Hepatocyte (in vitro differentiated cells): Measurements from ENCODE around the gene CDK14.

Experiments used
- CTCF ChIP-seq: fragments of 200-600 bp; sonication (generic); IDR thresholded peaks from 2 replicates; pipeline ENCODE4 v1.5.1; 2016; ENCODE audit warnings: antibody characterized with exemption, mild to moderate bottlenecking; ENCODE audit not compliant: poor library complexity
- EZH2 ChIP-seq: fragments of 200-600 bp; sonication (generic); IDR thresholded peaks from 2 replicates; pipeline ENCODE4 v1.6.1; 2016; ENCODE audit warnings: antibody characterized with exemption, mild to moderate bottlenecking, borderline replicate concordance
- EZH2phosphoT487 ChIP-seq: fragments of 200-600 bp; sonication (generic); IDR thresholded peaks from one replicate; pipeline ENCODE4 v1.6.1; 2018; ENCODE audit warnings: antibody characterized with exemption, mild to moderate bottlenecking, low read depth, moderate library complexity; ENCODE audit not compliant: unreplicated experiment, severe bottlenecking

- TF ChIP-seq CTCF (no peak), EZH2 (no peak), EZH2phosphoT487 (no peak)
Measured at GRCh38 chr7:90574820-90575187, 21.3 kb upstream of the CDK14 start.
